ENCODE data around the gene PLXNC1.

Gene PLXNC1

DNA sequence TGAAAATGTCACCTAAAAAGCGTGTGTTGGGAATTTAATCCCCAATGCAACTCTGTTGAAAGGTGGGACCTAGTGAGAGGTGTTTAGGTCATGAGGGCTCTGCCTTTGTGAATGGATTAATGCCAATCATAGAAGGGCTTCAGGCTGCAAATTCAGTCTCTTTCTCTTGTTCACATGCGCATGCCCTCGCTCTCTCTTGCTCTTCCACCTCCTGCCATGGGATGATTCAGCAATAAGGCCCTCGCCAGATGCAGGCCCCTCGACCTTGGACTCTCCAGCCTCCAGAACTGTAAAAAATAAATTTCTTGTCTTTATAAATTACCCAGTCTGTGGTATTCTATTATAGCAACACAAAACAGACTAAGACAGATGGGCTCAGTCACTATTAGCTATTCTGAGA is 55.4 kb downstream of the PLXNC1 start:
- intact Hi-C loops (cut with micrococcal nuclease), result loop anchor here (10.0 kb wide), 1 partner anchor 49 kb away; no protein-coding TSS in a partner anchor
- no peak overlapping the region for H3K4me3 Mint-ChIP-seq
- H3K27ac Mint-ChIP-seq, result no peak overlapping the region
- no peaks in the 10 kb centered on the region for H3K27me3 Mint-ChIP-seq
- peaks cover 38% of the 10 kb centered on the region for H3K4me1 Mint-ChIP-seq (ENCODE audit: low read depth)
- H3K9me3 Mint-ChIP-seq, result no peaks in the 10 kb centered on the region
- no peaks in the 10 kb centered on the region for H3K36me3 Mint-ChIP-seq (ENCODE audit: low read depth)

DNA sequence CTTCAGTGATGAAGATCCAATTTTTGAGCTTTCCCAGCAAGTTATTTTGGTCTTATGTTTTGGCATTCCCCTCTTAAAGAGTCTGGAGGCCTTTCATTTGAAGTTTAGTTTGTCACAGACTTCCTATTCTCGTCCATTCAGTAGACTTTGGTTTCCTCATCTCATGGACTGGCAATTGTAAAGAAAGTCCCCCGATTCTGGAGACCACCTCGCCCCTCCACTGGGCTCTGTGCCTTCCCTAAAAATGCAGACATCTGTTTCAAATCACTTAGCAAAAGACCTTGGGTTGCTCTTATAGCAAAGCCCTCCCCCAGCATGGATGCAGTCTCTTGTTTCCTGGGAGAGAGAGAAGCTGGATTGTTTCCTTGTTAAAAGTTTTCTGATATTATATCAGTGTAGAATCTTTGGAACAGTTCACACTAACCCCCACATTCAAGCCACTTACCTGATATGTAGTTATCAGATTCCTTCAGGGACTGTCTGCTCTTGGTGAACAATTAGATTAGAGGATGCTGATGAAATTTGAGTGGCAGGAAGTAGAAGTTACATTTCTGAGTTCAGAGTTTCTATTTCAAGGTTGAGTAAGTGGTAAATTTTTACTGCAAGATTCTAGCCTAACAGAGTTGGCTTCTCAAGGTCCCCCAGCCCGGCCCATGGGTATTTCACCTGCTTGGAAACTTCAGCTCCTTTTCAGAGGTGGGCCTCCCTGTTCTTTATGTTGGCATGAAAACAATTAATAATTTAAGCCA is 56.3 kb downstream of the PLXNC1 start:
- Mint-ChIP-seq H3K4me1 (ENCODE audit: low read depth) (peaks cover 38% of the 10 kb centered on the region), H3K27me3 (no peaks in the 10 kb centered on the region), H3K27ac (no peak overlapping the region), H3K36me3 (ENCODE audit: low read depth) (no peaks in the 10 kb centered on the region), H3K4me3 (no peak overlapping the region), H3K9me3 (no peaks in the 10 kb centered on the region)
- intact Hi-C loops (cut with micrococcal nuclease), result loop anchor here (10.0 kb wide), 1 partner anchor 50 kb away; no protein-coding TSS in a partner anchor

DNA sequence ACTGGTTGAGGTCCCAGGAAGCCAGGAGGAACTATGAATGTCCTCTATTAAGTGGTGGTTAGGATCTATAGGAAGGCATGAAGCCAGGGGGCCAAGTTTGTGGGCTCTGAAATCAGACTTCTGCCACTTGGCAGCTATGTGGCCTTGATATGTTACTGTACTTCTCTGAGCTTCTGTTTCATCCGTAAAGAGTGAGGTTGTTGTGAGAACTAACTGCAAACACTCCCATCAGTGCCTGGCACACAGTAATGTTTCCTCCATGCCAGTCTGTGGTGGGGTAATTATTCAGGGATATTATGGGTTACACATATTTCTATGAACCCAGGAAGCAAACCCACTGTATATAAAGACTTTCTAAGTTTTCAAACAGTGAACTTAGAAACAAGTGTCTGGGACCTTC is 57.4 kb downstream of the PLXNC1 start:
- H3K4me1 Mint-ChIP-seq (ENCODE audit: low read depth), result peaks cover 38% of the 10 kb centered on the region
- intact Hi-C loops (cut with micrococcal nuclease), result loop anchor here (10.0 kb wide), 1 partner anchor 51 kb away; no protein-coding TSS in a partner anchor
- H3K36me3 Mint-ChIP-seq (ENCODE audit: low read depth), result no peaks in the 10 kb centered on the region
- no peak overlapping the region for H3K4me3 Mint-ChIP-seq
- H3K27me3 Mint-ChIP-seq, result no peaks in the 10 kb centered on the region
- H3K9me3 Mint-ChIP-seq, result no peaks in the 10 kb centered on the region
- no peak overlapping the region for H3K27ac Mint-ChIP-seq

DNA sequence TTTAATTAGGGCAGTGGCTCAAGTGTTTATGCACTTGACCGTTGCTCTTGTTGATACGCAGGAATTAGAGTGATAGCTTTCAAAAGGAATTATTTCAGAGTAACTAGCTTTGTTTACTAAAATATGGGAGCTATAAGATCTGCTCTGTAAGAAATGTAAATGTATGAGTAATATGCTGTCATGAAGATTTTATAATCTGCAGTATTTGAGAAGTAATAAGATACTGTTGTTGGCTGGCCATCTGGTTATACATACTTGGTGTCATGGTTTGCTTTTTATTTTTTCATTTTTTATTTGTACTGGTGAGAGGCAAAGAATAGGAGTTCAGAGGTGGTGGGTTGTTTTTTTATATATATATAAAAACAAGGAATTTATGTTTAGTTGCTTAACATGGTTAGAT is 58.5 kb downstream of the PLXNC1 start:
- Mint-ChIP-seq H3K4me1 (ENCODE audit: low read depth) (peaks cover 38% of the 10 kb centered on the region), H3K27ac (no peak overlapping the region), H3K36me3 (ENCODE audit: low read depth) (no peaks in the 10 kb centered on the region), H3K4me3 (no peak overlapping the region), H3K27me3 (no peaks in the 10 kb centered on the region), H3K9me3 (no peaks in the 10 kb centered on the region)
- intact Hi-C loops (cut with micrococcal nuclease), result loop anchor here (10.0 kb wide), 1 partner anchor 52 kb away; no protein-coding TSS in a partner anchor

DNA sequence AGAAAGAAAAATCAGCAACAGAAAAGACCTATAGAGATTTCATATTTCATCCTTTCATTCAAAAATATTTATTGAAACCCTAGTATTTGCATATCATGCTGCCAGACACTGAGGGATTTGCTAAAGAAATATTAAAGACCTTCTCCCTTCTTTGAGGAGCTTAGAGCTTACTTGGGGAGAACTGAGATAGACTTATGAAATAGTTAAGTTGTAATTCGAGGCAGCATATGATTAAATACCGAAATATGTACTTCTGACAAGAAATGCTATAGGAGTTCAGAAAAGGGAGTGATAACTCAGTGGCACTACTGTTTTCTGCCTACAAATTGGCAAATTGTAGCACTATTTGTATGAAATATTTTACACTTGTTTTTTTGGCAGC is 59.1 kb downstream of the PLXNC1 start:
- Mint-ChIP-seq H3K4me1 (ENCODE audit: low read depth) (peaks cover 37% of the 10 kb centered on the region), H3K36me3 (ENCODE audit: low read depth) (no peaks in the 10 kb centered on the region), H3K27me3 (no peaks in the 10 kb centered on the region), H3K4me3 (peak overlapping the region; percentile 65), H3K9me3 (no peaks in the 10 kb centered on the region), H3K27ac (peak overlapping the region; percentile 84)
- intact Hi-C loops (cut with micrococcal nuclease), result loop anchor here (10.0 kb wide), 1 partner anchor 53 kb away; no protein-coding TSS in a partner anchor

DNA sequence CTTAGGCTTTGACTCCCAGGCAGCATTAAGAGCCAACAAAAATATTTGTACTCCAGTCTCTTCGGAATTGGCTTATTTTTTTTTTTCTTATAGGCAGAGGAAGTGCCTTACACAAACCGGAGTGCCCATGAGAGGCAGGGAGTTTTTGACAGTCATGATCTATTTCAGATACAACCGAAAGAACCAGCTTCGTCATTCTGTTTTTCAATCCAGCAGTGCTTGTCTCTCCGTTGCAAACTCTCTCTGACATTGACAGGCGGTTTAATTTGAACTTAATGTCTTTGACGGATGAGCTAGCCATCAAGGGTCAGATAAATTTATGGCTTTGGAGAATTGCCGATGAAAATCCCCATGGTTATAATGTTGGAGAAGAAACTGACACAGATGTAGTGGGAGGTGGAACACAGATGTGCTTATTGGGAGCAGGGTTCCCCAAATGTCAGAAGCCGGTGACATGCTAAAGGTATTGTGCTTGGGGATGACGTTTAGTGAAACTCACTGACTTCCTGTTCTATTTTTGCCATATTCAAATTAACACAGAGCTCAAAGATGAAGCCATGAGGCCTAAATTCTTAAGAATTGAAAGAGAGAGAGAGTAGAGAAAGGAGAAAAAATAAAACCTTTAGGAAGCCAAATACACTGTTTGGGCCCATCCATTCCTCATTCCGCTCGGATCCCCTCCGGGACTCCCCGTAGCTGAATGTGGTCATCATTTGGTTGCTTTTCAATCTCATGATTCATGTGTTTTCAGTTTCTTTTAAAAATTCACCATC is 59.7 kb downstream of the PLXNC1 start:
- Mint-ChIP-seq H3K9me3 (no peaks in the 10 kb centered on the region), H3K36me3 (ENCODE audit: low read depth) (no peaks in the 10 kb centered on the region), H3K4me1 (ENCODE audit: low read depth) (peaks cover 32% of the 10 kb centered on the region)

DNA sequence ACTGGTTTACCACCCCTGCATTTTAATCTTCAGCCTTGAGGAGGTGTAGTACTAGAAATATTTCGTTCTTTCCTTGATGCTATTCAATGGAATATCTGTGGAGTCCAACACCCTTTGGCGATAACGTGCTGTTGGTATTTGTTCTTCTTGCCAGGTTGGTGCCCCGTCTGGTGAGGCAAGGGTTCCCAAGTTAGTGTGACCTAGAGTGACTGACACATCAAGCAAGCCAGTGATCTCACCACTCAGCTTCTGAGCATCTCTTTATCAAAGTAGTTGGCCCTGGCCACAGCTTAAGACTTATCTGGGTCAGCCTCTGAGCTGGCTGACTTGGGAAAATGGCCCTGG is 60.2 kb downstream of the PLXNC1 start:
- Mint-ChIP-seq H3K9me3 (no peaks in the 10 kb centered on the region), H3K27me3 (no peaks in the 10 kb centered on the region), H3K27ac (peak overlapping the region; percentile 84), H3K36me3 (ENCODE audit: low read depth) (no peaks in the 10 kb centered on the region), H3K4me3 (peak overlapping the region; percentile 23), H3K4me1 (ENCODE audit: low read depth) (peaks cover 32% of the 10 kb centered on the region)
- intact Hi-C loops (cut with micrococcal nuclease), result loop anchor here (10.0 kb wide), 1 partner anchor 54 kb away; no protein-coding TSS in a partner anchor

More for the DNA sequence above, 59.7 kb downstream of the PLXNC1 start:
- intact Hi-C loops (cut with micrococcal nuclease), result loop anchor here (10.0 kb wide), 1 partner anchor 53 kb away; no protein-coding TSS in a partner anchor
- Mint-ChIP-seq H3K4me3 (peak overlapping the region; percentile 65), H3K27ac (peak overlapping the region; percentile 84), H3K27me3 (no peaks in the 10 kb centered on the region)

DNA sequence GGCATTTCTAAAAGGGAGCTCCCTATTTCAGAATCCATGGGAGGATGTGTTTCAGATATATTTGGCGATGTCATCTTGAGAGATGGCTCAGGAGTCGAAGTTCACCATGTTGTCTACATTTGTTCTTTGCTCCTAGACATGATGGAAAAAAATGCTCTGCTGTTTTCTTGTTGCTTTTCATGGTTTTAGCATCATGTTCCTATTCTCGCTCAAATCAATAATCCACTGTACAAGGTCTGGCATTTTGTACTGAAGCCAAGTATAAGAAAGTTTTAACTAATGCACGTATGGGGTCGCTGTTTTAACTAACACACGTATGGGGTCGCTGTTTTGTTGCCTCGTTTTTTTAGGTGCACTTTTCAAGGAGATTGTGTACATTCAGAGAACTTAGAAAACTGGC is 60.9 kb downstream of the PLXNC1 start:
- Mint-ChIP-seq H3K27ac (no peak overlapping the region), H3K36me3 (ENCODE audit: low read depth) (no peaks in the 10 kb centered on the region), H3K27me3 (no peaks in the 10 kb centered on the region), H3K9me3 (no peaks in the 10 kb centered on the region), H3K4me1 (ENCODE audit: low read depth) (peaks cover 32% of the 10 kb centered on the region), H3K4me3 (no peak overlapping the region)
- intact Hi-C loops (cut with micrococcal nuclease), result loop anchor here (10.0 kb wide), 1 partner anchor 54 kb away; no protein-coding TSS in a partner anchor

DNA sequence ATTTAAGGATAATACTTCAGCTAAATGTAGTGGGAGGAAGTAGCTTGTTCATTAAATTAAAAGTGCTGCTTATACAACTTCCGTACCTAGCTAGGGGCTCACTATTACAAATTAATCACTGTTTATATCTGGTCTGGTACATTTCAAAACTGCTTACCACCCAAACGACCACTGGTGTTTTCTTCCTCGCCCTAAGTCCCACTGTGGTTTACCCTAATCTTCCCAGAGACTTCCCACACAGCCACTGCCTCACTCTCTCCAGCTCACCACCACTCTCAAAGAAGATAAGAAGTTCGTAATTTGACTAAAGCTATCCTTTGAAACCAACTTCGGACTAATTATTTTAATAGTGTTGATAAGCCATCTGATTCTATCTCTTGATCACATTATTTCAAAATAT is 62.6 kb downstream of the PLXNC1 start:
- Mint-ChIP-seq H3K27me3 (no peaks in the 10 kb centered on the region), H3K36me3 (ENCODE audit: low read depth) (no peaks in the 10 kb centered on the region), H3K4me1 (ENCODE audit: low read depth) (peaks cover 20% of the 10 kb centered on the region), H3K27ac (no peak overlapping the region), H3K9me3 (no peaks in the 10 kb centered on the region), H3K4me3 (no peak overlapping the region)
- intact Hi-C loops (cut with micrococcal nuclease), result no loop called here

DNA sequence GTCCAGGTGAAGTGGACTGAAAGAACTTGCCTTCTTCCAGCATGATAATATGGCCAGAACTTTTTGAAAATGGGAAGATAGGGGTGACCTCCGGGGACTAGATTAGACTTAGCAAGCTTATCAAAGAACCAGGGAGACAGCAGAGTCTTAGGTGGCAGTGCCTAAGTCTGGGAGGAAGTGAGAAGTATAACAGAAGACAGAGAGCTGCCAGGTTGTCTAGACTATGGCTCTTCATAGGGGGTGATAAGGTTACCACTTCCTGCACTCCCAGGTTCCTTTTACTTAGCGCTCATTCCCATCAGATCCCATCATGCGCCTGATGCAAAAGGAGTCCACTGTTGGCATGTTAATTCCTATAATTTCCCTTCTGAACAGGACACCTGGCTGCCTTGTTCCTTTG is 69.9 kb downstream of the PLXNC1 start:
- intact Hi-C loops (cut with micrococcal nuclease), result no loop called here
- H3K36me3 Mint-ChIP-seq (ENCODE audit: low read depth), result peaks cover 7% of the 10 kb centered on the region
- no peak overlapping the region for H3K4me3 Mint-ChIP-seq
- peaks cover 5% of the 10 kb centered on the region for H3K4me1 Mint-ChIP-seq (ENCODE audit: low read depth)
- H3K27ac Mint-ChIP-seq, result no peak overlapping the region
- no peaks in the 10 kb centered on the region for H3K9me3 Mint-ChIP-seq
- H3K27me3 Mint-ChIP-seq, result no peaks in the 10 kb centered on the region

DNA sequence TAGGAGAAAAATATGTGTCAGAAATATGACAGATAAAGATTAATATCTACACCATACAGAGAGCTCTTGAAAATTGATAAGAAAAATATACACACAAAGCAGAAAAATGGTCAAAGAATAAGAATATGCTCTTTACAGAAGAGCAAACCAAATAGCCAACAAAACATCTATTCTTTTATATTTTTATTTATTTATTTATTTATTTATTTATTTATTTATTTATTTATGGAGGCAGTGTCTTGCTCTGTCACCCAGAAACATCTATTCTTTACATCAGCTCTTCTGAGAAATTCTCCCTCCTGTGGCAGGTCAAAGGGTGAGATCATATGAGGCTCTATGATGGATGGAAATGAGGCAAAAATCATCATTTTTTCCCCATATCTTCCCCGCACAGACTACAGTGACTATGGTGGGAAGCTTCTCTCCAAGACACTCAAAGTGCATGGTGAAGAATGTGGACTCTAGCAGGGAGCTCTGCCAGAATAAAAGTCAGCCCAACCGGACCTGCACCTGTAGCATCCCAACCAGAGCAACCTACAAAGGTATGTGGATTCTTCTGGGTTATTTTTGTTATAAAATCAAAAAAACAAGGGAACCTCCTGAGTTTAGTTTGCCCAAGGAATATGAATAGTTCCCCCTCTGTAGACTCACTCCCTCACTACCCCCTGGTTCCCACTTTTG is 71.4 kb downstream of the PLXNC1 start:
- Mint-ChIP-seq H3K27ac (no peak overlapping the region), H3K4me1 (ENCODE audit: low read depth) (peaks cover 5% of the 10 kb centered on the region), H3K27me3 (no peaks in the 10 kb centered on the region), H3K36me3 (ENCODE audit: low read depth) (peaks cover 13% of the 10 kb centered on the region), H3K9me3 (no peaks in the 10 kb centered on the region), H3K4me3 (no peak overlapping the region)
- intact Hi-C loops (cut with micrococcal nuclease), result no loop called here

DNA sequence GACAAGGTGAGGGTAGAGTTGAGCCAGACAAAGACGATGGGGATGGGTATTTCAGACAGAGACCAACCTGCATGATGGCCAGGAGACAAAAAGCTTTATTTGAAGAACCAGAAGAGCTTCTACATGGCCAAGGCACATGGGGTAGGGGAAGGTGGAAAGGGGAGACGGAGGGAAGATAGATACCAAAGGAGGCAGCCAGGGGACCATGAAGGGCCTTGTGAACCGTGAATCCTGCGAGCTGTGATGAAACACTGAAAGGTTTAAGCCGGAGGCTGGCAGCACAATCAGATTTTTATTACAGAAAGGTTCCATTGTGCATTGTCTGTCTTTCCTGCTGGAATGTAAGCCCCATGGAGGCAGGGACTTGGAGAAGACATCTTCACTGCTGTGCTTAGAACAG is 72.4 kb downstream of the PLXNC1 start:
- no peaks in the 10 kb centered on the region for H3K27me3 Mint-ChIP-seq
- no peak overlapping the region for H3K4me3 Mint-ChIP-seq
- intact Hi-C loops (cut with micrococcal nuclease), result no loop called here
- H3K27ac Mint-ChIP-seq, result no peak overlapping the region
- H3K36me3 Mint-ChIP-seq (ENCODE audit: low read depth), result peaks cover 13% of the 10 kb centered on the region
- H3K4me1 Mint-ChIP-seq (ENCODE audit: low read depth), result peaks cover 5% of the 10 kb centered on the region
- H3K9me3 Mint-ChIP-seq, result no peaks in the 10 kb centered on the region

DNA sequence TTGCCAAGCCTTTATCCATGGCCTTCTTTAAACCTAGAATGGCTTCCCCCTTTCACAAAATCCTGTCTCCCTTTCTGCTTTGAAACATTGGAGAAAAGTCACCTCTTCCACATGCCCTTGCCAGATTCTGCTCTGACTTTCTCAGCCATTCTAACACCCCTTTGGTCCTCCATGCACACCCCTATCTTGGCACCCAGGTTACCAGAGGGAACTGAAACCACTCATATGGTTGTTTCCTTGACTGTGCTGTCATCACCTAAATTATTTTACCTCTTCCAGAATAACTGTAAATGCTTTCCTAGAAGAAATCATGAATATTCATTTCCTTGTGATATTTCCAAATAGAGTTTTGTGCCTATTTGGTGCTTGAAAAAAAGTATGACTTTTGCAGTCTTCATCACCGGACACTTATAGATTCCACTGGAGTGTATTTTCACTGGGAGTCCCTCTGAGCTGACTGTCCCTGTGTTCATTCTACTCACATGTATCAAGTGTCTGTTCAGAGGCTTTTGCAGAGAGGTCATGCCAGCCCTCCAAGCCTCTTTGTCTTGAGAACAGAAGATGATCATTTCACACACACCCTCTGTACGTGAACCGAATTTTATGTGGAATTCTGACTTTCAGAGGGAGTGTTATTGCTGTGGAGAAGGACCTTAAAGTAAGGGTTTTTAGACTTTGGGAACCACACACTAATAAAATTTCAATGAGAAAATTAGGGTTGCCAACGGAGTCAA is 74.1 kb downstream of the PLXNC1 start:
- H3K9me3 Mint-ChIP-seq, result no peaks in the 10 kb centered on the region
- no peaks in the 10 kb centered on the region for H3K27me3 Mint-ChIP-seq
- no peak overlapping the region for H3K4me3 Mint-ChIP-seq
- intact Hi-C loops (cut with micrococcal nuclease), result no loop called here
- H3K36me3 Mint-ChIP-seq (ENCODE audit: low read depth), result peaks cover 13% of the 10 kb centered on the region
- H3K27ac Mint-ChIP-seq, result no peak overlapping the region
- H3K4me1 Mint-ChIP-seq (ENCODE audit: low read depth), result peaks cover 5% of the 10 kb centered on the region
